Right forelimb (tissue), 1 donor: Measurements from ENCODE around the gene SFT2D1.

ENCODE experiments used
- DNase-seq: peaks from one replicate; pipeline ENCODE4 v3.0.0-alpha.2; 2018

SFT2D1 gene

DNA sequence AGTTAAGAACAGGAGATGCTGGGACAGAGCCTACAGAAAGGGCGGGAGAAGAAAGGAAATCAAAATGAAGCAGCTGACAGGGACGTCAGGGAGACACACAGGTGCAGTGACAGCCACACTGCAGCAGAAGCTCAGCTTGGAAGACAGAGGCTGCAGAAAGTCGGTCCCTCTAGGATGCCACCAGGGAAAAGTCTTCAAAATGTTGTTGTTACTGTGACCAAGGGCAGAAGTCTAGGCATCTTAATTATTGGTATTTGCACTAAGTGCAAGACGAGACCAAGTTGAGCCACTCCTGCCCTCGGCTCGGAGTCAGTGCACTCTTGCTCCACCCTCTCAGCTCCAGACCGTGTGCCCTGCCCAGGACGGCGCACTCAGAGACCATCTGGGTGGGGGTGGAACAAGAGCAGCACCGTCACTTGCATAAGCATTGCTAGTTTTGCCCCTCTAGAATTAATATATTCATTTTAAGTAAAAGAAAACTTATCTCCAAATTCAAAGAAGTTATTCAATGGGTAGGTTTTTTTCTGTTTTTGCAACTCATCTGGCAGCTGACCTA, 36.7 kb downstream of the SFT2D1 start:
- no peak for DNase-seq

DNA sequence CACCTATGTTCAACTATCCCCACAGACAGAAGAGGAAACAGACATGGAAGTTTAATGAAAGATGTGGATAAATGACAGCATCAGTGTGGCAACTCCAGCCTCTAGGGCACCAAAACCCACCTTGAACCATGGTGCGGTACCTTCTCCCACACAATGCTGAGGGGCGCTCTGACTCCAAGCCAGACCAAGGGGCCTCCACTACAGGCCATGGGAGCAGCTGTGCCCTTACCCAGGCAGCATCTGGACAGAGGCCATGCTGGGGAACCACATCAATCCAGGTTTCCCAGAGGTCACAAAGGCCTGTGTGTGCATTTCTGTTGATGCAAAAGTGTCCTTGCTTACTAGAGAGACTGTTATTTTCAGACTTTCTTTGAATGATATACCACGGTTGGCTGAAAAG, 38.2 kb downstream of the SFT2D1 start:
- DNase-seq: no peak

DNA sequence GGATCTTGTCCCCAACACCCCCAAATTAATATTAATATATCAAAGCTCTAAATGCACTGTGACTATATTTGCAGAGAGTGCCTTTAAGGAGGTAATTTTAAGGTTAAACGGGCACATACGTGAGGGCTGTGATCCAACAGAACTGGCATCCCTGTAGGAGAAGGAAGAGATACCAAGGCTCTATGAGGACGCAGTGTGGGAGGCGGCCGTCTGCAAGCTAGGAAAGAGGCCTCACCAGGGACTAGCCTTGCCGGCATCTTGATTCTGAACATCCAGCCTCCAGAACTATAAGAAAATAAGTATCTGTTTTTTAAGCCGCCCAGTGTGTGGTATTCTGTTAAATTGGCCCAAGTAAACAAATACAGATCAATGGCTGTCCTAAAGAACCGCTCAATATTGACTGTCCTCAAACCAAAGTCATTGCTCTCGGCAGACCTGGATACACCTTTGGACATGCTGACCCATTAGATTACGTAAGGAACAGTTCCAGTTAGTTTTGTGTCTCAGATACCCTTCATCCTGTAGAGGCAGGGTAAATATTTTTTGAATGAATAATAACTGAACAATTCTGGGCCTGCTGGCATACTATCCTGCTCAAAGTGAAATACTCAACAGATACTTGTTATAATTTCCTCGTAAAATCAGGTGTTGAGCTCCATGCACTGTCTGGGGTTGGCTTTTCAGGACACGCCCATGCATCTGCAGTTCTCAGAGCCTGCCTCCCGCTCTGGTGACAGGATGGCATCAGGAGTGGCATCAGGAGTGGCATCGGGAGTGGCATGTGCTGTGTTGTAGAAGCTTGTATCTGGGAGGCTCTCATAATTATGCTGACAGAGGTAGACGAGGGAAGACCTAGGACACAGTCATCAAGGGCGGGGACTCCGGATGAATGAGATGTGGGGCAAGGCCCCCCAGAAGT, 40.5 kb downstream of the SFT2D1 start:
- DNase-seq: no peak

DNA sequence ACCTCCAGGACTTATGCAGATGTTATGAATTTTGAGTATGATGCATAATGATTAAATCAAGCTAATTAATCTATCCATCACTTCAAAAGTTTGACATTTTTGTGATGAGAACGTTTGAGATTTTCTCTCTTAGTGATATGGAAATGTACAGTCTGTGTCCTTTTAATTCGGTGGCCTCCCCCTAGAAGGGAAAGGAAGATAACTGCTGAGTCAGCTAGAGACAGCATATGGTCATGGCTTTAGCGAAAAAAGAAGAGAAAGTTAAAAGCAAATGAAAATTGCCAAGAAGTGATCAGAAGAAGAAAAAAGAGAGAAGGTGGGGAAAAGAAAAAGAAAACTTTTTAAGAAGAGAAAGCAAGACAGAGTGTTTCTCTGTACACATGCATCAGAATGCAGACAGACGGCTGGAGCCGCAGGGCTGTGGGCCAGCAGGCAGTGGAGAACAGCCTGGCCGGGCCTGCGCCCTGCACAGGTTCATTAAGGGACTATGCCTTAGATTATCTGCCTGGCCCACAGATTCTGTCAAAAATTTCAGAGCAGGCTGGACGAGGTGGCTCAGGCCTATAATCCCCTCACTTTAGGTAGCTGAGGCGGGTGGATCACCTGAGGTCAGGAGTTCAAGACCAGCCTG, 41.9 kb downstream of the SFT2D1 start:
- DNase-seq: no peak

DNA sequence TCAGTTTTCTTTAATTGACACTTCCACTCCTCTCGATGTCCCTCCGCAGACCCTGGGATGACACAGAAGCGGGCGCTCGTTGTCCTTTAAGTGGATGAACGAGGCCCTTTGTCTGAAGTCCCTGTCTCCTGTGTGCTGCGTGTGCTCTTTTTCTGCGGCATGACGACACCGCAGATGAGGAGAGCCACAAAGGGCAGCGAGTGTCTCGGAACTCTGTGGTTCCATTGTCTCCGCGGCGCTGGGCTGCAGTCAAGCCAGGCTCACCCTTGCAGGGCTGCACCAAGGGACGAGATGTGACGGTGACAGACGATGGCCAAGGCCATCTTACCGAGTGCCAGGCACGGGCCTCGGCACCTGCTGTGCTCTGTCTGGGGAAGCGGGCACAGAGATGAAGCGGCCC, 44.7 kb downstream of the SFT2D1 start:
- no peak for DNase-seq

DNA sequence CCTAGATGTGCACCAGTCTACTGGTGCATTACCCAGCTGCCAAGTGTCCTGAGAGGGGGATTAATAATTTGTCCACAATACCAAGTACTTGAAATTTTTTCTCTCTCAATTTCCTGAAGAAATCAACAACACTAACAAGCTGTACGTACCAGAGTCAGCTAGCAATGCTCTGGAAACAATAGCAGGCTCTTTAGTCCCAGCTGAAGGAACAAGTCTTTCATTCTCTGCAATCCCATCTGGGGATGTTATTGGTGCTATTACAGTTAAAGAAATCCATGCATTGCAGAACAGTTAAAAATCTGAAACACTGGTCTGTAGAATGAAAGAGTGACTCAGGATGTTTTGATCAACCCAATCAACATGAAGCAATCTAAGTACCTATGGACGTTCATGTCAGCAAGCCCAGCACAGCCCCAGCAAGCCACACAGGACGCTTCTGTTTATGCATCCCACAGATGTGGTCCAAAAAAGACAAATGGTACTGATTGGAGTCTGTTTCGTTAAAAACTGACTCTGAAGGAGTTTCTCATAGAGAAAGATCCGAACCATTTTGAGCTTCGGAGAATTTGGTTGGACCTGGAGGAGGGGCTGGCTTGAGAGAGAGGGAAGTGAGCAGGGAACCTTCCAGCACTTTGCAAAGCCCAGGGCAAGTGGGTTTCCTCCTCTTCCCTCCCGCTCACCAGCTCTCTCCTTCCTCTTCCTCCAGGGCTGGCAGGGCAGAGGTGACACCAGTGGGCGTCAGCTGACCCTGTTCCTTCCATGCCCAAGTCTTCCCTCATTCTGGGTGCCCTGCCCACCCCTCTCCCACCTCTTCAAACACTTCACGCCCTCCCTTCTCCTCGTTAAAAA, 46.1 kb downstream of the SFT2D1 start:
- DNase-seq: no peak

DNA sequence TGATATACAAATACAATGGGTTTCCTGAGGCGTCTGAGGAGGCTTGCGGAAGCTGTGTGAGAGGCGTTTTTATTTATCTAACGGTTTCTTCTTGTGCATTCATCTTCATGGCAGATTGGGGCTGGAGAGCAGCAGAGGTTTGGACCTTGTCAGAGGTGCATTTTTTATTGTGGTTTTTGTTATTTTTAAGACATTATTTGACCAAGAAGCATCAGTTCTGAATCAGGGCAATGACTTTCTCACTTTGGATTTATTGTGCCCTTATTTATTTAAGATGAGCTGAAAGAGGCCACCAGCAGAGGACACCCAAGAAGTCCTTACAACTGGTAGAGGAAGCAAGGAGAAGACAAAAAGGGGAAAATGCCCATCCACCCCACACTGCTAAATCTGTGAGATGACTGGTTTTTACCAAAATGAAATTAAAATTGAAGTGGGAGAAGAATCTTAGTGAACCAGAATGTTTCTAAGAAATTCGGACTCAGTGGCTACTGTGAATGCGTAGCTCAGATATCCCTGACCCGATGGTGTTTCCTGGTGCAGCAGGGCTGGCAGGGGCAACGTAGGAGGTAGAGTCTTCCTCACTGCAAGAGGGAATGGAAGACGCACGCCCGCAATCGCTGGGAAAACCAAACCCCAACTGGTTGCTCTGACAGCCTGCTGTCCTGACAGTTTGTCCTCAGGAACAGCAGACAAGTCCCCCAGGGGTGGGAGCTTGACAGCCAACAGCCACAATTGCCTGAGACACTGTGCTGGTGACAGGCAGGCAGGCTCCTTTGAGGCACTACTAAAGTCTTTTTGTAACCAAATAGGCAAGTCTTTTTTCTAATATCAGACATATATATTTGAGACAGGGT, 48.4 kb downstream of the SFT2D1 start:
- DNase-seq: no peak

DNA sequence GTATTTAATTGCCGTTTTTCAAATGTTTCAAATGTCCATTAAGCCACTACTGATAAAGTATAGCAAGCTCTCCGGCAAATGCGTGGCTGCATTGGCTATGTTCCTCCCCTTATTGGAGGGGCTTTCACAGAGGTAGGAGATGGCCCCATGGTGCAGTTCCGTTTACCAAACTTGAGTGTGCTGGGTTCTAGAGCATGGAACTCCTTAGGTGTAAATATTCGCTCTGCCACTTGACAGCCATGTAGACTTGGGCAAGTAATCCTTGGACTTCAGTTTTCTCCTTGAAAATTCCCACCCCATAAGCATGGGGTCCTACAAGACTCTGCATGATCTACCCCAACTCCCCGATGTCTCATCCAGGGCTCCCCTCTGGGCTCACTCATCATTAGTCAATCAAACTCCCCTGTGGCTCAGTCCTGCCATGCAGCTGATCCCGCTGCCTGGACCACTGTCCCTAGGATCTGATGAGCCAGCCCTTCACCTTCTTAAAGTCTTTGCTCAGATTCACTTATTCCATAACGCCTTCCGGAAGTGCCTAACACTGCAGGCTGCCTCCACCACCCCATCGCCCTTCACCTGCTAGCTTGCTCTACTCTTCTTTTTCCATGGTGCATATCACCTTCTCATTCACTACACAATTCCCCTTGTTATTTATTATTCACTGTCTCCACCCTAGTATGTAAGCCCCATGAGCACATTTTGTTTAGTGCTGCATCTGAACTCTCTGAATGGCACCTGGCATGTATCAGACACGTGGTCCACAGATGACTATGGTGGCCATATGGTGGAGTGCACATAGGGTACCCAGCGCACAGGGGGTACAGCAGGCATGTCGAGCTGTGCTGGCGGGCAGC, 52.9 kb downstream of the SFT2D1 start:
- DNase-seq: no peak

DNA sequence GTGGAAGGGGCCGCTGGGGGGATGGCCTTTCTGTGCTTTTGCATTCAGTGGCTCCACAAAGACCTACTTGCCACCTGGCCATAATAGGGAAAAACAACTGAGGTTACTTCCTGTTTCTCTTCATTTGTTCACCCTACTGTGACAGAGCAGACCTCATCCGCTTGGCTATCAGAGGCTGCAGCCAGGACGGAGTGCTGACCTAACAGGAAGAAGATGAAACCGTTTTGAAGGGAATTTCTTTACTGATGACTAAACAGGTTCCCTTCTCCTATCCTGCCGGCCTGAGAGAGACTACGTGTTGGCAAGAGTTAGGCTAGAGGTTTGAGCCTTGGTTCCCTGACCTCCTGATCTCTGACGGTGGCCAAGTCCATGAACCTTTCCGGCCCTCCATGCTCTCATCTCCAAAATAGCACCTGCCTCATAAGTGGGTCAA, 55.5 kb downstream of the SFT2D1 start:
- no peak for DNase-seq

DNA sequence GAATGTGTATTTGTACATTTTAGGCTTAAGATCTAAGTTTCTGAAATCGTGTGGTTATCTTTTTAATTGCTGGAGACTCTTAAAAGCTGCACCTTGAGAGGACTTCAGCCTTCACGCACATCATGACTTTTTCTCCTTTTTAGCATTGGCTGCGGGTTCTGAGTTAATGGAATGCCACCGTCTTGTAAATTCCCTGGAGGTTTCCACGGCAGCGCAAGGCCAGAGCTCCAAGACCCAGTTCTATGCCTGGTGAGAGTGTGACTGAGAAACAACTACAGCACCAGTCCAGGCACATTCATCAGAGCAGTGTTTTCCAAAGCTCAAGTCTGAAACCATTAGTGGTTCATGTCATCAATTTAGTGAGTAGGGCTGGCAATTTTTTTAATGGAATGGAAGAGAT, 57.1 kb downstream of the SFT2D1 start:
- DNase-seq: no peak

DNA sequence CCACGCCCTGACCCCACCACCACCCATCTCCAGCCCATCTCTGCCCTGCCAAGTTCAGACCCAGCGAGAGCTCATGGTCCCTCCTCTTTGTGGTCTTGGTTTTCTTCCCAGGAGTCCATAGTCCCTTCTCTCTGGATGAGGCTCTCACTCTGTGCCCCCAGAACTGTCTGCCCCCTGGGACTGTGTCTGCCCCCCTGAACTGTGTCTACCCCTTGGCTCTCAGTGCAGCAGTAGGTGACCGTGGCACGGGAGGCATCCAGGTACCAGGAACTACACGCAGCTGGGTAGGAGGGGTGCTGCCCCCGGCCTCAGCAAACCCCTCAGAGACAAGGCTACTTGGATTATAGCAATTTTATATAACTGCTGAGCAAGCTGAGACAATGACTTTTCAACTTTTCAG, 57.7 kb downstream of the SFT2D1 start:
- no peak for DNase-seq

DNA sequence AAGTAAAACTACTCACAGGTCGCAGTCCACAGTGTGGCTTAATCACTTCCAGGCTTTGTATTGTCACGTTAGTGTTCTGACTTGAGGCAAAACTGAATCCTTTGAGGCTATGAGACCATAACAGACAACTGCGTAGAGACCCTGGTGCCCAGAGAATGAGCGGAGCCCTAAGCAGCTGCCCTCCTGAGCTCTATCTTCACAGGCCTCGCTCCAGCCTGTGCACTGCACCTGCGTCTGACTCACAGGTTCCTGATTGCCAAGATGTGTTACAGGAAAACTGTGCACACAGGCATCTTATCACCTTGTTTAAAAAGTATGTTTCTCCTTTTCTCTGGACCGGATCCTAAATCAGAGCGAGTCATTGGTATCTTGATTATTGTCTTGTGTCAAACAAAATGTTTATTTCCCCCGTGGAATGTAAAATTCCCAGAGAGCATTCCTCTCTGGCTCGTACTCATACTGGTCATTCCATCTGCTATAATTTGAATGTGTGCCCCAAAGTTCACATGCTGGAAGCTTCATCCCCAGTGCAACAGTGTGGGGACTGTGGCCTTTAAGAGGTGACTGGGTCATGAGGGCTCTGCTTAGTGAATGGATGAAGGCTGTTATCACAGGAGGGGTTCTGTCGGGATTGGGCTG, 59.8 kb downstream of the SFT2D1 start:
- DNase-seq: no peak

DNA sequence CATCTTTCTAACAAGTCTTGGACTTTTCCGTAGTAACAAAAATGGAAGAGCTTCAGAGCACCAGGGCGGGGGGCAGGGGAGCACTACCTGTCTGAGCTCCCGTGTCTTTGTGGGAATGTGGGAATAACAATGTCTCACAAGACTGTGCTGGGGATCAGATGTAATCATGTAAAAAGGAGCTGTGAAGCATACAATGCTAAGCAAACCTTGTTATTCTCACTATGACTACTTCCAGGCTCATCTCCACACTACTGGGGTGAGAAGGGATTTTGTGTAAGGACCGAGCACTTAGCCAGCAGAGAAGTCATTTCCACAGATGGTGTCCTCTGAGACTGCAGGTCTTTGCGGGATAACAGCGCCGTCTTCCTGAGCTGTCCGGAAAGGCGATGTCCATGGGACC, 61.2 kb downstream of the SFT2D1 start:
- DNase-seq: no peak

DNA sequence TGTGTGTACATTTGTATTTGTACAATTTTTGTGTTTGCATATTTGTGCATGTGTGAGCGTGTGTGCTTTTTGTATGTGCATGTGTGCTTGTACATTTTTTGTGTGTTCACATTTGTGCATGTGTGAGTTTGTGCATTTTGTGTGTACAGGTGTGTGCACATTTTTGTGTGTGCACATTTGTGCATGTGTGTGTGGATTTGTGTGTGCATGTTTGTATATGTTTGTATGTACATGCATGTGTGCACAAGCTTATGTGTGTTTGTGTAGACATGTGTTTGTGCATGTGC, 63.0 kb downstream of the SFT2D1 start:
- DNase-seq: no peak

DNA sequence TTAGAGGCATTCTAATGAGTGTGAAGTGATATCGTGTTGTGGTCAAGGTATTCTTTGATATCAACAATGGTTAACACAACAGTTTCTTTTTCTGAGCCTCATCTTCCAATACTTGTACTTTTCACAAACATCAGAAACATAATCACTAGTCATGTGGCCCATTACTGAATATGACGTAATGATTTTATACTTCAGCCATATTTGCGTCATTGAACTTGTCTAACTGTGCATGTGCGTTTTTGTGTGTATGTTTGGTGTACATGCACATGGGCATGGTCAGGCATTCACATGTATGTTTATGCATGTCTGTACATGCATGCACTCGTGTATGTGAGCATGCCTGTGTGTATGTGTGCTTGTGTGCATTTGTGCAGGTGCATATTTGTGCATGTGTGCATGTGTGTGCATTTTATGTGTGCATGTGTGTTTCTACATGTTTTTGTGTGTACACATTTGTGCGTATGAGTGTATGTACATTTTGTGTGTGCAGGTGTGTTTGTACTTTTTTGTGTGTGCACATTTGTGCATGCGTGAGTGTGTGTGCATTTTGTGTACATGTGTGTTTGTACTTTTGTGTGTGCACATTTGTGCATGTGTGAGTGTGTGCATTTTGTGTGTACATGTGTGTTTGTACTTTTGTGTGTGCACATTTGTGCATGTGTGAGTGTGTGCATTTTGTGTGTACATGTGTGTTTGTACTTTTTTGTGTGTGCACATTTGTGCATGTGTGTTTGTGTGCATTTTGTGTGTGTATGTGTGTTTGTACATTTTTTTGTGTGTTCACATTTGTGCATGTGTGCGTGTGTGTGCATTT, 63.6 kb downstream of the SFT2D1 start:
- DNase-seq: no peak

DNA sequence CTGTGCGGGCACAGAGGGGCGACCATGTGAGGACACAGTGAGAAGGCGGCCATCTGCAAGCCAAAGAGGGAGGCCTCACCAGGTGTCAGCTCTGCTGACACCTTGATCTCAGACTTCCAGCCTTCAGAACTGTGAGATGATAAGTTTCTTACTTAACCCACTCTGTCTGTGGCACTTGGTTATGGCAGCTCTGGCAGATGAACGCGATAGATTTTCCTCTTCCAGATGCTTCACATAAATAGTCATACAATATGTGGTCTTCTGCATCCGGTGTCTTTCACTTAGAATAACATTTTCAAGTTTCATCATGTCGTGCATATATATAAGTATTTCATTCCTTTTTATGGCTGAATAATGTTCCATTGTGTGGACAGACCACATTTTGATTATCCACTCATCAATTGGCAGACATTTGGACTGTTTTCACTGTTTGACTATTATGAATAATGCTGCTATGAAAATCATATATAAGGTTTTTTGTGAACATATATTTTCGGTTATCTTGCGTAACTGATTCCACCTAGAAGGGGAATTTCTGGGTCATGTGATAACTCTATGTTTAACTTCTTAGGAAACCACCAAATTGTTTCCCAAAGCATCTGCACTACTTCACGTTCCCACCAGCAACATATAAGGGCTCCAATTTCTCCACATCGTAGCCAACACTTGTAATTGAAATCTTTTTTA, 64.3 kb downstream of the SFT2D1 start:
- no peak for DNase-seq

DNA sequence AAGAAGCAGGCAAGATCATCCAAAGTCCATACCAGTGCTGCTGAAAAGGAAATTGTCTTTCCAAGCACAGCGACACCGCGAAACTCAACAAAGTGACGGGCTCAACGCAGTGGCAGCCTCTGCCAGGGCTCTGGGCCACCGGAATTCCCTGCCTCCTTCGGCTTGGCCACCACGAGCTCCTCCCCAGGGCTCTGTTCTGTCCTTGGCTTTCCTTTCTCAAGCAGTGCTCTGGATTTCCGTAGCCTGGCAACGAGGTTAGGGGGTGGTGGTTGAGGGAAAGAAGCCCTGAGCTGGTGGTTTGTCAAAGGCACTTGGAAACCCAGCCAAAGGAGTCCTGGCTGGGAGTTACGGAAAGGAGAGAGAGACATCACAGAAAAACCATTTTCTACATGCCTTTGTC, 65.3 kb downstream of the SFT2D1 start:
- no peak for DNase-seq

DNA sequence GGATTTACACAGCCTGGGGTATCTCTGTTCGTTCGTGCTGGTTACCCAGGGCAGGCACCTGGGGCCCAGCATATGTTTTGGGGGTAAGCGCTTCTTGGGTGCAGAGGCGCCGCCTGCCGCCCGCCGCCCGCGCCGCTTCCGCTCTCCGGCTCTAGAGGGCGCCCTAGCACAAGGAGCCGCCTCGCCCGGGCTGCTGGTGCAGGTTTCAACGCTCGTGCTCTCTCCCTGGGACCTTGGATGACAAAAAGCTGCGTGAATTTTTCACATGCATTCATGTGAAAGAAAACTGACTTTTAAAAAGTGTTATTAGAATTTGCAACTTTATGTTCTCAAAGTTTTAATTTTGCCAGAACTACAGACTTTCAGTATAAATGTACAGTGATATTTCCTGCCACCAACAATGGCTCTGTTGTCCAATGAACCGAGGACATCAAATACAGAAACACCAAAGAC, 66.6 kb downstream of the SFT2D1 start:
- peak; percentile 85 for DNase-seq

DNA sequence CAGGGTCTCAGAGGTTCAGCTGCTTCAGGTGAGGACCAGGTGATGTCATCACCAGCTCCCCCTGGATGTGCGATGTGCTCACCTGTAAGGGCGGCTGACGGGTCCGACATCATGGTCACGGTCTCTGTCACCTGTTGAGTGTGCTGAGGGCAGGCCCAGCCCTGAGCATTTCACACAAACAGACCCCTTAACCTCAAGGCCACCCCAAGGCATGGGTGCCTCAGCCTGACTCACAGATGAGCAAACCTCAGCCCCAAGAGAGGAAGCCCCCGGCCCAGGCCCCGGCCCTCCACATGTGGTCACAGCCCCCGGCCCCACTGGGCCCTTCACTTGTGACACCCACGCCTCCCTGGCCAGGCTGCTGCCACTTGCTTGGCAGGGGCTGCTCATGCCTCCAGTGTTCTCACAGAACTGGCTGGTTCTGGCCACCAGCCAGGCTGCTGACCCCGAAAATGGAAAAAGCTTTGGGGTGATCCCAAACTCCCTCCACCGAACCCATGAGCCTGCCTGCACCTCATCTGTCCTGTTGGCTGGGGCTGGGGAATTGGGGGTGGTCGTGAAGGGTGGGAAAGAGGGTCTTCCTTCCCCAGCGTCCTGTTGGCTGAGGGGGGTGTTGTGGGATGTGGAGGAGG, 67.5 kb downstream of the SFT2D1 start:
- no peak for DNase-seq
